H1 (cell line): ENCODE measurements around the gene EDC3. TPM values are rescaled to one million over a fixed set of nuclear protein-coding genes. Genes with fewer than 3 reads are reported as not detected.

Experiments
- CBX8 ChIP-seq: fragments of 300-800, 300-1000 bp; sonication (generic); IDR thresholded peaks from 2 replicates; pipeline ENCODE4 v1.7.1; 2016; ENCODE audit warnings: low read depth, low read length, borderline replicate concordance
- CHD7 ChIP-seq: fragments of 300-600 bp; sonication (generic); IDR thresholded peaks from 2 replicates; pipeline ENCODE4 v1.7.1; 2012; ENCODE audit warnings: low read length, moderate library complexity, mild to moderate bottlenecking, inconsistent platforms; ENCODE audit not compliant: insufficient replicate concordance
- CREB1 ChIP-seq: IDR thresholded peaks from 2 replicates; pipeline ENCODE4 v1.6.1; 2012; ENCODE audit warnings: inconsistent platforms
- EGR1 ChIP-seq: IDR thresholded peaks from 2 replicates; pipeline ENCODE4 v1.6.1; 2011; ENCODE audit warnings: low read depth, low read length, borderline replicate concordance
- GTF2F1 ChIP-seq: IDR thresholded peaks from 2 replicates; pipeline ENCODE4 v1.6.1; 2012; ENCODE audit warnings: low read depth, low read length, improper control_type of control experiment, borderline replicate concordance
- HDAC2 ChIP-seq, 2 experiments: fragments of 300-600 bp in 1 of 2; sonication (generic) in 1 of 2; IDR thresholded peaks; 2 replicates each; pipeline ENCODE4 v1.6.1; 2011 to 2012; ENCODE audit warnings: low read depth in 2 of 2, low read length in 2 of 2, mild to moderate bottlenecking in 2 of 2, moderate library complexity in 2 of 2, borderline replicate concordance in 1 of 2, inconsistent platforms in 1 of 2
- KDM5A ChIP-seq: fragments of 200-600 bp; IDR thresholded peaks from 2 replicates; pipeline ENCODE4 v1.7.1; 2012; ENCODE audit warnings: mild to moderate bottlenecking, low read length, inconsistent platforms, mixed read lengths
- MAX ChIP-seq: IDR thresholded peaks from 2 replicates; pipeline ENCODE4 v1.6.1; 2012; ENCODE audit warnings: inconsistent platforms
- NANOG ChIP-seq: IDR thresholded peaks from 2 replicates; pipeline ENCODE4 v1.6.1; 2011; ENCODE audit warnings: low read length, low read depth, mild to moderate bottlenecking, inconsistent platforms; ENCODE audit not compliant: insufficient read depth, poor library complexity, severe bottlenecking
- SP4 ChIP-seq: IDR thresholded peaks from 2 replicates; pipeline ENCODE4 v1.6.1; 2012; ENCODE audit warnings: low read length, inconsistent platforms
- TAF7 ChIP-seq: optimal IDR thresholded peaks from 2 replicates; pipeline ENCODE3; 2011; ENCODE audit warnings: low read depth, mild to moderate bottlenecking, inconsistent platforms, low read length, moderate library complexity, borderline replicate concordance
- polyA plus RNA-seq, 7 experiments: library from polyadenylated mRNA; depleted of rRNA in 3 of 7; stranded (reverse) in 5 of 7; unstranded in 2 of 7; fragments of >200 nt in 5 of 7; fragments of 200-250 nt in 2 of 7; gene quantifications; 1 replicate in 5 of 7; 2 replicates in 1 of 7; 4 replicates in 1 of 7; pipeline versions ENCODE4 v1.2.1 to v1.2.3, GENCODE V29; 2011 to 2013; ENCODE audit warnings: missing spikeins in 2 of 7, mixed read lengths in 2 of 7
- total RNA-seq: library from RNA; stranded (reverse); fragmentation: NEBNext Ultra II Directional; extraction: Animal tissue kit (Norgen Biotek cat#: 25700); gene quantifications from 2 replicates; pipeline ENCODE4 v1.2.1, GENCODE V29; 2021

The EDC3 gene
- total and polyA plus RNA-seq, 2 of the 8 experiments (the other 6 are each of a cell fraction or from before 2014, with no cell fraction given): 45.0 to 50.8 TPM

GRCh38 chr15:74676801-74677200 lies 19.0 kb downstream of the EDC3 start (continued):
- TF ChIP-seq CHD7 (no peak), GTF2F1 (no peak), EGR1 (no peak), NANOG (no peak), SP4 (no peak), MAX (no peak), TAF7 (no peak), HDAC2 (IDR thresholded peaks at IDR 0.05; ENCODE audit: borderline replicate concordance in 1 of 2, low read depth in 2 of 2, low read length in 2 of 2) (no peak), CREB1 (no peak), CBX8 (no peak), KDM5A (no peak)
